Brain pericyte (primary cell): ENCODE measurements around the gene CACNA1G.

ENCODE experiments used
- DNase-seq: peaks from one replicate; pipeline ENCODE4 v3.0.0-alpha.2; 2012; ENCODE audit warnings: low read depth, low spot score

The CACNA1G gene

DNA sequence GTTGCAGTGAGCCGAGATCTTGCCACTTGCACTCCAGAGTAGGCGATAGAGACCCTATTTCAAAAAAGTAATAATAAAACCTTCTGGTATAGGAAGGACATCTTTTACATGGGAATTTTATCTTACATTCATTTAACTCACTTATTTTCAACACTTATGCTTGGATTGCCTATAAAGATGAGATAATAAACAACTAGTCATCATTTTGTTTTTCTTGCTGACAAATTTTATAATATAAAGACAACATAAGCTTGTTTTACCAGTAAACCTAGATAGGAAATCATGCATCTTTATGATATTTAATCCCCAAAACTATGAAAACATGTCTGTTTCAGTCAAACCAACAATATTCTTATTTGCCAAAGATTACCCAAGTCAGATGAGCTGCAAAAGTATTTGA is 91.1 kb downstream of the CACNA1G start:
- no peak for DNase-seq

DNA sequence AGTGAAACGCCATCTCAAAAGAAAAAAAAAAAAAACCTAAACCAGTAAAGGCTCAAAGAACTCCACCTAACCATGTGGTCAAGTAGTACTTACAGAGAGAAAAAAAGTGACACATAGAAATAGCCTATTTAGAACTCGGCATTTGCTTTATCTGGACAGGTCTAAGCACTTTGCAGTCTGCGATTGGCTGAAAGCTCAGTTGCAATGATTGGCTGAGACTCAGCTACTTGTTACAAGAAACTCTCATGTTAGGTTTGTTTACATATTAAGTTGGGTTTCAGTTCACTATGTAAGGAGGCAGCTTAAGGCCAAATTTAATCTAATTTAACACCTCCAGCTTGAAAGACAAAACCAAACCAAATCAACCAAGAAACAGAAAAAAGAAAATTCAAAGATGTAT is 93.2 kb downstream of the CACNA1G start:
- DNase-seq: no peak

- DNase-seq: no peak
These were observed 96.0 kb downstream of the CACNA1G start for GRCh38 chr17:50656509-50656908.

DNA sequence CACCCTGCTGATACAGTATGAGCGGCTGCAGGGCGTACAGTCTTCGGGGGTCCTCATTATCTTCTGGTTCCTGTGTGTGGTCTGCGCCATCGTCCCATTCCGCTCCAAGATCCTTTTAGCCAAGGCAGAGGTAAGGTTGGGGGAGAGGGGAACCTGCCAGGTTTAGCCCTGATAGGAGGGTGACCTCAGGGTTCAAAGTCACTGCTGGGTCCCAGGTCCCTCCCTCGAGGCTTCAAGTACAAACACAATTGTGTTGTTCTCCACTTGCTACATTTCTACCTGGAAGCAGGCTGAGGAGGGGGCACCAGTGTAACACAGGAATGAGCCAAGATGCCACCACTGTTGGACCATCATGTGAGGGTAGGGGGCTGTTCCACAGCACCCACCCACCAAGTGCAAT is 96.5 kb downstream of the CACNA1G start:
- DNase-seq: no peak

DNA sequence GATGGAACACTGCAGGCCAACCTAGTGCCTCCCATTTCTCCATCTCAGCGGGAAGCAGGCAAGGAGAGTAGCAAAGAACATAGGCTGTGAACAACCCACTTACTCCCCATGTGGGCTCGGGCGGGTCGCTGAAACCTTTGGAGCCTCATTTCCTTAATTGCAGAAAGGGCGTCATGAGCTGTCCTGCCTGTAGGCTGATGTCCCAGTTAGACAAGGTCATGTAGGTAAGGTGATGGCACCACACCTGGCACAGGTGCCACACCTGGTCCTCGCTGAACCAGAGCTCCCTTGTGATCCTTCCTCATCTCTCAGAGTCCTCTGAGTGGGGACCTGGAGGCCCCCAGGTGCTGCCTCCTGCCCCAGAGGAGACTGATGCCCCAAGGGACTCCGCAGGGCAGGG is 97.1 kb downstream of the CACNA1G start:
- DNase-seq: no peak

- no peak for DNase-seq
These were observed 98.1 kb downstream of the CACNA1G start for GRCh38 chr17:50658616-50659015.

DNA sequence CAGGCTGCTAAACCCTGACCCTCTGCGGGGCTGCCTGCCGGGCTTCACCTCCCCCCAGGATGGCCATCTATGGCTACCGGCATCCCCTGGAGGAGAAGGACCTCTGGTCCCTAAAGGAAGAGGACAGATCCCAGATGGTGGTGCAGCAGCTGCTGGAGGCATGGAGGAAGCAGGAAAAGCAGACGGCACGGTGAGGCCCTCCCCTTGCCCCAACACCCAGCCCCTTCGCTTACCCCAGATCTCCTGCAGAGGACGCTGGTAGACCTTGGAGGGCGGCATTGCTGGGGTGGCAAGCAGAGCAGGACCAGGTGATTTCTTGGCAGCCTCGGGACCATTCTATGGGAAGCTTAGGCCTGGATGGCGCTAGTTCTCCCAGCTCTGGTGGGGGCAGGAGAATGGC is 98.7 kb downstream of the CACNA1G start:
- no peak for DNase-seq

DNA sequence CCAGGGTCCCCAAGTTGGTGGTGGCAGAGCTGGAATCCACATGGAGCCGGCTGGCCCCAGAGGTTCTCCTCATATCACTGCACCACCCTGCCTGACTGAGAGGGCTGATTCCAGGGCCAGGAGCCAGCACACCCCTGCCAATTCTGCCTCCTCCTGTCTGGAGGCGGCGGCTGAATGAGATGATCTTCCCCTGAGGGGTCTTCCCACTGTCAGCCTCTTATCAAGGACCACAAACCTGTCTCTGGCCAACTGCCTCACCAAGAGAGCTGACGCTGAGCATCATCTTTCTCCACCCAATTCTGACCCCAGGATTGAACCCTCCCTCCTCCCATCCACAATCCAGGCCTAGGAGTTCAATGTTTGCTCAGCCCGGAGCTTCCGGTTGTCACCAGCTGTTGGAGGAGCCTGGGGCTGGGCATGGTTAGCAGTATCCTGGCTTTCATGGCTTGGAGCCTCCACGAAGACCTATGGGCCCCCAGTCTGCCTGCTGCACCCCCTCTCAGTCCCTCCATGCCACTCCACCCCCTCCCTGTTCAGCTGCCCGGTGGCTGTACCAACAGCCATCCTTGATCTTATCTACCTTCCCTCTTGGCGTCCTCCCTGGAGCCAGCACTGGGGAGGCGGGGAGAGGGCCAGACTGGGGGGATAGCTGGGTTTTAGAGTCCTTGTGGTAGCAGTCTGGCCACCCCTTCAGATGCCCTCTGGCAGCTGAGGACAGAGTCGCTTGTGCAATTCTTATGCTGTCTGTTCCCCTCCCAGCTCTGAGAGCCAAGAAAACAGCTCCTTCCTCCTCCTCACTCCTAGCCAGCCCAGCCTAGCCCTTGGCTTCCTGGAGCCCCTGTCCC is 99.7 kb downstream of the CACNA1G start:
- no peak for DNase-seq

- no peak for DNase-seq
These were observed 100.4 kb downstream of the CACNA1G start for GRCh38 chr17:50660887-50661345.

GRCh38 chr17:50661348-50661747 is 100.8 kb downstream of the CACNA1G start:
- DNase-seq: no peak

GRCh38 chr17:50661795-50662391 is 101.4 kb downstream of the CACNA1G start:
- DNase-seq: no peak

DNA sequence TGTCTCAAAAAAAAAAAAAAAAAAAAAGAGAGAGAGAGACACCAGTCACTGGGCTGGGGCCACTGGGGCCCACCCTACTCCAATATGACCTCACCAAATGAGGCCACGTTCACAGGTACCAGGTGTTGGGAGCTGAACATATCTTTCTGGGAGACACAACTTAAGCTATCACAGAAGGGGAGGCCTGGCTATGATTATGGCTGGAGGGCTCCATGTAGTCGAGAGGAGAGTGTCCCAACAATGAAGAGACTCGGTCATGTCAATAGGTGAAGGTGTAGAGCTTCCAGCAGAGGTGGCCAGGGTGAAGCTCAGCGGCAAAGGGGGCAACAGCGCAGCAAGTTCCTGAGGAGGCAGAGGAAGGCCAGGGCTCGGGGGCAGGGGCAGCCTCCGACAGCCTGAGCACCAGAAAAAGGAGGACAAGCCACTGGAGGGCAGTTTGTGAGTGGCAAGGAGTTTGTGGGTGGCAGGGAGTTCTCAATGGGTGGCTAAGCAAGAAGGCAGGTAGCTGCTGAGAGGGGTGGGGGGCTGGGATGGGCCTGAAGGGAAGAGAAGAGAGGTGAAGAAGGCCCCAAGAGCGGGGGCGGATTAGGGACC is 102.2 kb downstream of the CACNA1G start:
- DNase-seq: no peak

DNA sequence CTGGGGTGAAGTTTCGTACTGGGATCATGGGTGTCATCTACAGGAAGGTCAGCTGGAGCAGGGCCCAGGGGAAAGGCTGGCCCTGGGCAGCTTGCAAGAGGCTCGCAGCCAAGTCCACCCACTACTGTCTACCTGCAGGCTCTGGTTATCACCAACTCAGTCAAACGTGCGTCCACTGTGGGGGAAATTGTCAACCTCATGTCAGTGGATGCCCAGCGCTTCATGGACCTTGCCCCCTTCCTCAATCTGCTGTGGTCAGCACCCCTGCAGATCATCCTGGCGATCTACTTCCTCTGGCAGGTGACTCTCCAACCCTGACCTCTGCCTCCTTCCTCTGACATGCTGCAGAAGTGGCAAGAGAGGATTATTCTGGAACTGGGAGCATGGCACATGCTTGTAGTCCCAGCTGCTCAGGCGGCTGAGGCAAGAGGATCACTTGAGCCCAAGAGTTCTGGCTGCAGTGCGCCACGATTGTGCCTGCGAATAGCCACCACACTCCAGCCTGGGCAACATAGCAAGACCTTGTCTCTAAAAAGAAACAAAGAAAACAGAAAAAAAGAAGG is 103.4 kb downstream of the CACNA1G start:
- no peak for DNase-seq

GRCh38 chr17:50664788-50665458 is 104.4 kb downstream of the CACNA1G start:
- DNase-seq: no peak

- no peak for DNase-seq
These were observed 105.3 kb downstream of the CACNA1G start for GRCh38 chr17:50665838-50666237.

DNA sequence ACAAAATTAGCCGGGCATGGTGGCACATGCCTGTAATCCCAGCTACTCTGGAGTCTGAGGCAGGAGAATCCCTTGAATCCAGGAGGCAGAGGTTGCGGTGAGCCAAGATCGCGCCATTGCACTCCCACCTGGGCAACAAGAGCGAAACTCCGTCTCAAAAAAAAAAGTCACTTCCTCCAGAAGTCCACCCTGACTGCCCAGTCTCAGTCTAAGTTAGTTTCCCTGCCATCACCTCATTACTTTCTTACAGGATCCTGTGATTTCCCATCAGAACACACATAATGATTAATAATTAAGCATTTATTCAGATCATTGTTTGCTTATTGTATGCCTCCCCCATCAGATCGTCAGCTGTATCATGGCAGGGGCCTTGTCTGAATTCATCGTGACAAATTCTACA is 105.8 kb downstream of the CACNA1G start:
- DNase-seq: no peak

- no peak for DNase-seq
These were observed 106.9 kb downstream of the CACNA1G start for GRCh38 chr17:50667259-50668024.

DNA sequence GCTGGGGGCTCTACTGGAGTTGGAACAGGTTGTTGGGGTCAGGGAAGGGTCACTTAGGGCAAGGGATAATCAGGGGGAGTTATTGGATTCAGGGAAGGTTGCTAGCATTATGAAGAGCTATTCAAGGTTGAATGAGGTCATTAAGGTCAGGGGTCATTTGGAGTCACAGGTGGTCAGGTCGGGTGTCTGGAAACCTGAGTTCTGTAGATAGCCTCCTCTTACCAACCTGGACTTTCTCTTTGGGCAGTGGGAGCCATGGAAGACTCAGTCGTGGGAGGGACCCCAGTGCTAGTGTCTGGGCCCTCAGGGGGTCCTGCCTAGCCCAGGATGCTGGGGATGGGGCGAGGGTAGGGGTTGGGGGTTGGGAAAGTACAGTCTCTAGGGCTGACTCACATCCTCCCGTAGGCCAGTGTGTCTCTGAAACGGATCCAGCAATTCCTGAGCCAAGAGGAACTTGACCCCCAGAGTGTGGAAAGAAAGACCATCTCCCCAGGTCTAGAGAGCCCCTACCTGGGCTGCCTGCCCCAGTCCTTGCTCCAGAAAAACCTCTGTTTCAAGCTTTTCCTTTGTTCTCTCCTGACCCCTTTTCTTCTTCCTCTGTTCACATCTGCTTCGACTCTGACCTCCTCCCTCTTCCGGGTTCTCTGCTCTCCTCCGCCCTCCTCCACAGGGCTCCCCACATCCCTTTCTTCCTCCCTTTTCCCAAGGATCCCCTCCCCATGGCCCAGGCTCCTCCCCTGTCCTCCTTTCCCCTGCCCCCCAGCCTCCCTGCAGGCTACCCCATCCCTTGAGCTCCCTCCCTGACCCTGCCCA is 107.7 kb downstream of the CACNA1G start:
- no peak for DNase-seq

DNA sequence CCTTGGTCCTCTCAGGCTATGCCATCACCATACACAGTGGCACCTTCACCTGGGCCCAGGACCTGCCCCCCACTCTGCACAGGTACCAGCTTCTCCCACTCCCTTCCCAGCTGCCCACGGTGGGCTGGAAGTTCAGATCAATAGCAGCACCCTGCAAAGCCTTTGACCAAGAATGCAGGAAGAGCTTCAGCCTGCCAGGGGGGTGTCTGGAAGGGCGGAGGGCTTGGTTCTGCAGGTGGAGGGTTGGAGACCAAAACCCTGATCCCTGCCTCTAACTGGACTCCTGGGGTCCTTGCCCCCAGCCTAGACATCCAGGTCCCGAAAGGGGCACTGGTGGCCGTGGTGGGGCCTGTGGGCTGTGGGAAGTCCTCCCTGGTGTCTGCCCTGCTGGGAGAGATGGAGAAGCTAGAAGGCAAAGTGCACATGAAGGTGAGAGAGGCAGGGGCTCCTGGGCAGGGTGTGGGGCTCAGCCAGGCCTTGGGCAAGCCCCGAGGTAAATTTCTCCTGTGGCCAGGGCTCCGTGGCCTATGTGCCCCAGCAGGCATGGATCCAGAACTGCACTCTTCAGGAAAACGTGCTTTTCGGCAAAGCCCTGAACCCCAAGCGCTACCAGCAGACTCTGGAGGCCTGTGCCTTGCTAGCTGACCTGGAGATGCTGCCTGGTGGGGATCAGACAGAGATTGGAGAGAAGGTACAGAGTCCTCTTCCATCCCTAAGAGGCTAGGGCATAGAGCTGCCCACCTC is 108.5 kb downstream of the CACNA1G start:
- no peak for DNase-seq

GRCh38 chr17:50672071-50672470 is 111.6 kb downstream of the CACNA1G start:
- no peak for DNase-seq
